M059J (cell line): ENCODE measurements around the gene SEC22C. TPM values are rescaled to one million over a fixed set of nuclear protein-coding genes. Genes with fewer than 3 reads are reported as not detected.

Source experiments
- DNase-seq: peaks from one replicate; pipeline ENCODE4 v3.0.0-alpha.2; 2012; ENCODE audit warnings: low read depth
- total RNA-seq: library from RNA; depleted of rRNA; stranded (reverse); fragments of >200 nt; shearing (Covaris generic); gene quantifications from 2 replicates; pipeline ENCODE4 v1.2.3, GENCODE V29; 2014

SEC22C gene
- total RNA-seq, 1 experiment from 2014 or later = 47.3 TPM

- peak; percentile 15 for DNase-seq
Measured at GRCh38 chr3:42535981-42536784, 45.6 kb downstream of the SEC22C start.

- no peak for DNase-seq
Measured at GRCh38 chr3:42533161-42533897, 48.4 kb downstream of the SEC22C start.

- no peak for DNase-seq
Measured at GRCh38 chr3:42532229-42532628, 49.5 kb downstream of the SEC22C start.

- DNase-seq = no peak
Measured at GRCh38 chr3:42531470-42531869, 50.3 kb downstream of the SEC22C start.

GRCh38 chr3:42530073-42530472, 51.7 kb downstream of the SEC22C start:
- no peak for DNase-seq

- no peak for DNase-seq
Measured at GRCh38 chr3:42529468-42529867, 52.3 kb downstream of the SEC22C start.

GRCh38 chr3:42527368-42527917, 54.3 kb downstream of the SEC22C start:
- no peak for DNase-seq

- no peak for DNase-seq
Measured at GRCh38 chr3:42526616-42527367, 55.0 kb downstream of the SEC22C start.

GRCh38 chr3:42525736-42526345, 55.9 kb downstream of the SEC22C start:
- DNase-seq = no peak

GRCh38 chr3:42525212-42525611, 56.6 kb downstream of the SEC22C start:
- no peak for DNase-seq

- DNase-seq = no peak
Measured at GRCh38 chr3:42524751-42525150, 57.0 kb downstream of the SEC22C start.

- no peak for DNase-seq
Measured at GRCh38 chr3:42520906-42521305, 60.9 kb downstream of the SEC22C start.

- no peak for DNase-seq
Measured at GRCh38 chr3:42520336-42520735, 61.4 kb downstream of the SEC22C start.

- no peak for DNase-seq
Measured at GRCh38 chr3:42519568-42519962, 62.2 kb downstream of the SEC22C start.

- no peak for DNase-seq
Measured at GRCh38 chr3:42518800-42519567, 62.8 kb downstream of the SEC22C start.

- no peak for DNase-seq
Measured at GRCh38 chr3:42517117-42517516, 64.7 kb downstream of the SEC22C start.

- no peak for DNase-seq
Measured at GRCh38 chr3:42516443-42516842, 65.3 kb downstream of the SEC22C start.

- DNase-seq = no peak
Measured at GRCh38 chr3:42515976-42516375, 65.8 kb downstream of the SEC22C start.

- DNase-seq = no peak
Measured at GRCh38 chr3:42515391-42515916, 66.3 kb downstream of the SEC22C start.

- DNase-seq = no peak
Measured at GRCh38 chr3:42514876-42515275, 66.9 kb downstream of the SEC22C start.

- DNase-seq = no peak
Measured at GRCh38 chr3:42513521-42513920, 68.2 kb downstream of the SEC22C start.
